GM19240 (cell line): ENCODE results near the gene VPS35L.

Experiments
- DNase-seq: peaks from one replicate; pipeline ENCODE4 v3.0.0; 2011; ENCODE audit warnings: low spot score; ENCODE audit not compliant: insufficient read length

Gene VPS35L

GRCh38 chr16:19555186-19555937 is at the start of gene VPS35L:
Gene VPS35L (plus strand): TSS chr16:19555703. CDS start chr16:19555730, 27 bp downstream.
- DNase-seq: peak; percentile 68

- no peak for DNase-seq
Measured at GRCh38 chr16:19506965-19507364, 48.5 kb upstream of the VPS35L start.

- no peak for DNase-seq
Measured at GRCh38 chr16:19507867-19508266, 47.6 kb upstream of the VPS35L start.

GRCh38 chr16:19512297-19512696 is 43.2 kb upstream of the VPS35L start:
- DNase-seq: no peak

GRCh38 chr16:19513377-19514053 is 42.0 kb upstream of the VPS35L start:
- no peak for DNase-seq

DNA sequence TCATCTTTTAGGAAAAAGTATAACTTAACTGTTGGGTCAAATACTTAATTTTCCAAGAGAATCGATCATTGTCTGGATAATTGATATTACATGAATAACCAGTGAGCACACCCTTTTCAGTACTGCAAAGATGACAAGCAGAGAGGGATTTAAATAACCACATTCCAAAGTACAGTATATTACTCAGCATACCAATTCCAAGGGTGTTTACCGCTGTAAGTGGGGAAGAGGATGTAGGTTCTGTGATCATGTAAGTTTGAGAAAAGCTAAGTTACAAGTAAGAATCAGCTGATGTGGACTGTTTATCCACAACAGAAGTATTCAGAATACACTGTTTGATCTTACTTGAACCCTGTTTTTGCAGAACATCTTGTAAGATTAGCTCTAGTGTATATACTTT is 39.7 kb upstream of the VPS35L start:
- no peak for DNase-seq

GRCh38 chr16:19517424-19518089 is 37.9 kb upstream of the VPS35L start:
- DNase-seq: no peak

- DNase-seq: no peak
Measured at GRCh38 chr16:19518388-19518787, 37.1 kb upstream of the VPS35L start.

DNA sequence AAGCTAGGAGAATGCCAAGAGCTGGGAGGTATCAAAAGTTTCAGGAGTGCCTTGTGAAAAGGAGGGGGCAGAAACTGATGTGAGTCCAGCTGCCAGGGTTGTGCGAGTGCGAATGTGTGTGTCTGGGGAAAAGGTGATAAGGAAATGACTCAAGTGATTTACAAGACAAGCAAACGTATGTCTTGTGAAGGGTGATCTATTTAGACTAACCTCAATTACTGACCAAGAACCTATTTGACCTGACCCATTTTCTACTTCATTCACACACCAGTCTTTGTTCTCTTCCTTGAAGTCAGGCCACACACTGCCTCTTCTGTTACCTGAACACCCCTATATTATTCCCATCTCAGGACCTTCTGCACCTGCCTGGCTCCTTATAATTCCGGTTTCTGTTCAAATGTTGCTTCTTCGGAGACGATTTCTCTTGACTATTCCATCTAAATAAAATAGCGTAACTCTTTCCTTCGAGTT is 34.6 kb upstream of the VPS35L start:
- no peak for DNase-seq

DNA sequence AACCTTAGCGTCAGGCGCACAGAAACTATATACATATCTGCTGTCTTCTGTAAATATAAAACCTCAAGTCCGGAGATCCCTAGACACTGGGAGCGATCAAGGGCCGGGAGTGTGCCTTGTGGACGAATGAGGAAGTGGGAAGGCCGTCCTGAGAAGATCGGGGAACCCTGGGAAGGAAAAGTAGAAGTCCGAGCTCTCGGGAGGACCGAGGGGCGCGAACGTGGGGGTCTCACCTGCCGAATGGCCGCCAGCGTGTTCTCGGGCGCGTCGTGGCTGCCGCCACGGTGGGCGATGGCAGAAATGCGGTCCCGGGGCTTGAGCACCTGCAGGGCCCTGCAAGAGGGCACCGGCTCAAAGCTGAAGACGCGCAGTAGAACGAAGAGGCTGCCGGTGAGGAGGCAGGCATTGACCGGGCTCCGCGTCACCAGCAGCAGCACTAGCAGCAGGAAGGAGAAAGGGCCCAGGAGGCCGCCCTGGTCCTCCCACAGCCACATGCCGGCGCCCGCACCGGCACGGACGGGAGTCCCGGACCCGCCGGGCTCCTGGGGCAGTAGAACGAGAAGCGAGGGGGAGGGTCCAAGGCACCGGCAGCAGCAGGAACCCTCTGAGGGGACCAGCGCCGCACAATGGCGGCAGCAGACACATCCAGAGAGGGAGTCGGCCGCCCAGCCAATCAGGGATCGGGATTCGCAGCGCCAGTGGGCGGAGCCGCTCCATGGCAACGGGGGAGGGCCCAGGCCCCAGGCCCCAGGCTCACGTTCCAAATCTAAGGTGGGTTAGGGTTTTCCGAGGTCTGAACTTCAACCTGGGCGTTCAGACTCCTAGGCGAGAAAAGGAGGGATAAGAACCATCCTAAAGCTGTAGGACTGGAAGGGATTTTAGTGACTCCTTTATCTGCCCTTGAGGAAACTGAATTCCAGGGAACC is 33.8 kb upstream of the VPS35L start, which contains the start of gene GDE1:
Gene GDE1 (minus strand): TSS at position 628 of the 926 bp plus-strand sequence. CDS start 134 bp downstream, at position 494.
- DNase-seq: peak; percentile 69

- DNase-seq: no peak
Measured at GRCh38 chr16:19522397-19522732, 33.1 kb upstream of the VPS35L start.

- DNase-seq: no peak
Measured at GRCh38 chr16:19522760-19523159, 32.7 kb upstream of the VPS35L start.

DNA sequence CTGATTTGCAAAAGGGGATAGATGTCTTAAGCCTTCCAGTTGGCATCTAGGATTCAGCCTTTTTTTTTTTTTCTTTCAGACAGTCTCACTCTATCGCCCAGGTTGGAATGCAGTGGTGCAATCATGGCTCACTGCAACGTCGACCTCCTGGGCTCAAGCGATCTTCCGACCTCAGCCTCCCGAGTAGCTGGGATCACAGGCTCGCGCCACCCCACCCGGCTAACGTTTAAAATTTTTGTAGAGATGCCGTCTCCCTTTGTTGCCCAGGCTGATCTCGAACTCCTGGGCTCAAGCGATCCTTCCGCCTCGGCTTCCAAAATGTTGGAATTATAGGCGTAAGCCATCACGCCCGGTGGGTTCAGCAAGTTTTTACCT is 32.3 kb upstream of the VPS35L start:
- no peak for DNase-seq

- DNase-seq: peak; percentile 59
Measured at GRCh38 chr16:19523559-19524355, 31.7 kb upstream of the VPS35L start, which contains the start of gene CCP110. Gene CCP110 (plus strand): TSS chr16:19523942. CDS start chr16:19527882, 3,940 bp downstream.

- DNase-seq: no peak
Measured at GRCh38 chr16:19524356-19524615, 31.2 kb upstream of the VPS35L start.

DNA sequence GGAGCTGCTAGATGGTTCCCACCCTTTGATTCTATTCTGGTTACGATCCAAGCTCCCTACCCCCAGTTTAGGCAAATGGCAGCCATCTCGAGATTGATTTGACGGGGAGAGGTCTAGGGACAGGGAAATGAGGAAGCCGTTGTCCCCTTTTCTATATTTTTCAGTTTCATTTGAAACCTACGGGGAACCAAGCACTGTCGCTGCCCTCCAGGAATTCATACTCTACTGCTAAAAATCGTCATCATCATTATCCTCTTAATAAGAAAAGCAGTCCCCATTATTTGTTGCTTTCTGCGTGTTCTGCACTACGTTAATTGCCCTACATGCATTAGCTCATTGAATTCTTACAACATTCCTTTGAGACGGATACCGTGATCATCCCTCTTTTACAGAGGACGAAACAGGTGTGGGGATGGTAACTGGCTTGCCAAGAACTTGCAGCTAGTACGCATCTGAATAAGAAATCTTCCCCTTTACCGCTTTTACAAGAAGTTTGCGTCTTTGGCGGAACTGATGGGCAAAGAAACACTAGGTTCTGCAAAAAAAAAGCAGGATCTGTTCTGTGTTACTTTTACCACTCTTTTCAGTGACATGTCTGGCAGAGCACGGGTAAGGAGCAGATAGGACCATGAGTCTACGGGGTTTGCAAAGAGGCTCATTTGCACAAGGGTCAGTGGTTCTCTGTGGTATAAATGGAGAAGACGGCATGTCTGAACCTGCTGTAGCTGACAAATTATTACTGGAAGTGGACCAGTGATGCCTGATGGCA is 30.7 kb upstream of the VPS35L start:
- DNase-seq: no peak

GRCh38 chr16:19525385-19525723 is 30.1 kb upstream of the VPS35L start:
- DNase-seq: no peak

- DNase-seq: no peak
Measured at GRCh38 chr16:19527161-19527560, 28.3 kb upstream of the VPS35L start.

DNA sequence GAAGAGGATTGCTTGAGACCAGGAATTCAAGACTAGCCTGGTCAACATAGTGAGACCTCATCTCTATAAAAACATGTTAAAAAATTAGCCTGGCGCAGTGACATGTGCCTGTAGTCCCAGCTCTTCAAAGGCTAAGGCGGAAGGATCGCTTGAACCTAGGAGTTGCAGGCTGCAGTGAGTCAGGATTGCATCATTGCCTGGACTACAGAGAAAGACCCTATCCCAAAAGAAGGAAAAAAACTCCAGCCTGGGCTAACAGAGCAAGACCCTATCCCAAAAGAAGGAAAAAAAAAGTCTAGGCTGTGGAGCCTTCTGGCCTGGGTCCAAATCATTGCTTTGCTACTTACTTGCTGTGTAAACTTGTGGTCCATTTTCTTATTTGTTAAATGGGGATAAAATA is 26.8 kb upstream of the VPS35L start:
- no peak for DNase-seq

- DNase-seq: no peak
Measured at GRCh38 chr16:19532601-19533000, 22.9 kb upstream of the VPS35L start.
